ENCODE data around the gene AK4. TPM values are rescaled to one million over a fixed set of nuclear protein-coding genes. Genes with fewer than 3 reads are reported as not detected.

Gene AK4
- total and polyA plus RNA-seq, 10 donors, result 0.46 to 15.1 (median 4.3) TPM

- intact Hi-C loops (cut with DNase I; ENCODE audit: low total_unique reads), result no loop called here
- Histone ChIP-seq H3K9me3 (no peaks in the 10 kb centered on the region), H3K27me3 (replicated peaks in 1 of 7) (no peaks in the 10 kb centered on the region), H3K4me3 (no peak overlapping the region), H3K27ac (no peak overlapping the region), H3K36me3 (no peaks in the 10 kb centered on the region), H3K4me1 (no peaks in the 10 kb centered on the region)
- TF ChIP-seq POLR2AphosphoS5 (IDR thresholded peaks at IDR 0.05) (no peak), POLR2A (IDR thresholded peaks at IDR 0.05) (no peak)
- TF ChIP-seq, protein P1, sequence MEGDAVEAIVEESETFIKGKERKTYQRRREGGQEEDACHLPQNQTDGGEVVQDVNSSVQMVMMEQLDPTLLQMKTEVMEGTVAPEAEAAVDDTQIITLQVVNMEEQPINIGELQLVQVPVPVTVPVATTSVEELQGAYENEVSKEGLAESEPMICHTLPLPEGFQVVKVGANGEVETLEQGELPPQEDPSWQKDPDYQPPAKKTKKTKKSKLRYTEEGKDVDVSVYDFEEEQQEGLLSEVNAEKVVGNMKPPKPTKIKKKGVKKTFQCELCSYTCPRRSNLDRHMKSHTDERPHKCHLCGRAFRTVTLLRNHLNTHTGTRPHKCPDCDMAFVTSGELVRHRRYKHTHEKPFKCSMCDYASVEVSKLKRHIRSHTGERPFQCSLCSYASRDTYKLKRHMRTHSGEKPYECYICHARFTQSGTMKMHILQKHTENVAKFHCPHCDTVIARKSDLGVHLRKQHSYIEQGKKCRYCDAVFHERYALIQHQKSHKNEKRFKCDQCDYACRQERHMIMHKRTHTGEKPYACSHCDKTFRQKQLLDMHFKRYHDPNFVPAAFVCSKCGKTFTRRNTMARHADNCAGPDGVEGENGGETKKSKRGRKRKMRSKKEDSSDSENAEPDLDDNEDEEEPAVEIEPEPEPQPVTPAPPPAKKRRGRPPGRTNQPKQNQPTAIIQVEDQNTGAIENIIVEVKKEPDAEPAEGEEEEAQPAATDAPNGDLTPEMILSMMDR (IDR thresholded peaks at IDR 0.05 in 8 of 11, conservative IDR thresholded peaks at IDR 0.05 in 3 of 11), result no peak
- no peak for DNase-seq
Measured at GRCh38 chr1:65164633-65165032, 16.6 kb downstream of the AK4 start.

GRCh38 chr1:65165269-65165993, 17.4 kb downstream of the AK4 start:
- no peak overlapping the region for H3K27ac ChIP-seq
- DNase-seq, result no peak
- no peak overlapping the region for H3K4me3 ChIP-seq
- peaks cover 0 to 6% (median 0%) of the 10 kb centered on the region in 6 donors for H3K4me1 ChIP-seq
- WGBS, 5 donors, result 53 to 64% (median 59%) methylated on average over 5 of the region's 5 CpGs
- H3K27me3 ChIP-seq (replicated peaks in 1 of 7), result no peaks in the 10 kb centered on the region
- H3K9me3 ChIP-seq, result no peaks in the 10 kb centered on the region
- no peaks in the 10 kb centered on the region for H3K36me3 ChIP-seq
- no peak for TF ChIP-seq POLR2A (IDR thresholded peaks at IDR 0.05)
- TF ChIP-seq, protein P1 (IDR thresholded peaks at IDR 0.05 in 8 of 11, conservative IDR thresholded peaks at IDR 0.05 in 3 of 11), result no peak
- no peak for TF ChIP-seq POLR2AphosphoS5 (IDR thresholded peaks at IDR 0.05)
- intact Hi-C loops (cut with DNase I; ENCODE audit: low total_unique reads), result no loop called here

GRCh38 chr1:65166572-65167305, 18.7 kb downstream of the AK4 start:
- H3K27me3 ChIP-seq (replicated peaks in 1 of 7), result no peaks in the 10 kb centered on the region
- 75 to 88% (median 81%) methylated on average over 7 of the region's 7 CpGs for WGBS, 5 donors
- DNase-seq, result no peak
- H3K4me3 ChIP-seq, result no peak overlapping the region
- H3K4me1 ChIP-seq, result peaks cover 0 to 12% (median 0%) of the 10 kb centered on the region in 6 donors
- H3K9me3 ChIP-seq, result no peaks in the 10 kb centered on the region
- H3K27ac ChIP-seq, result no peak overlapping the region
- TF ChIP-seq POLR2AphosphoS5 (IDR thresholded peaks at IDR 0.05), result no peak
- TF ChIP-seq, protein P1 (IDR thresholded peaks at IDR 0.05 in 8 of 11, conservative IDR thresholded peaks at IDR 0.05 in 3 of 11), result no peak
- TF ChIP-seq POLR2A (IDR thresholded peaks at IDR 0.05), result no peak
- intact Hi-C loops (cut with DNase I; ENCODE audit: low total_unique reads), result no loop called here
- no peaks in the 10 kb centered on the region for H3K36me3 ChIP-seq

- H3K27ac ChIP-seq, result no peak overlapping the region
- intact Hi-C loops (cut with DNase I; ENCODE audit: low total_unique reads), result no loop called here
- TF ChIP-seq POLR2A (IDR thresholded peaks at IDR 0.05), result no peak
Measured at GRCh38 chr1:65167586-65168242, 19.7 kb downstream of the AK4 start.

More at GRCh38 chr1:65167586-65168242, 19.7 kb downstream of the AK4 start:
- H3K4me1 ChIP-seq, result peaks cover 0 to 12% (median 0%) of the 10 kb centered on the region in 6 donors
- H3K36me3 ChIP-seq, result no peaks in the 10 kb centered on the region
- H3K4me3 ChIP-seq, result no peak overlapping the region
- no peak for DNase-seq
- H3K27me3 ChIP-seq (replicated peaks in 1 of 7), result no peaks in the 10 kb centered on the region
- WGBS, 5 donors, result 92 to 97% (median 95%) methylated on average over 5 of the region's 5 CpGs
- no peaks in the 10 kb centered on the region for H3K9me3 ChIP-seq

Data from spleen (tissue), 11 donors.